Fibroblast of pulmonary artery (primary cell): ENCODE results near the gene FLACC1.
"Not testable (repeated sequence)": the region's sequence is repeated elsewhere in the genome, so short reads cannot be mapped to it uniquely, and the experiment has no call there.

Experiments
- DNase-seq: peaks from one replicate; pipeline ENCODE4 v3.0.0-alpha.2; 2010; ENCODE audit warnings: low read depth
- H3K4me3 ChIP-seq: replicated peaks from 2 replicates; pipeline ENCODE4 v1.5.1; 2011; ENCODE audit warnings: low read depth, mild to moderate bottlenecking, control low read depth, low read length, moderate library complexity
- CTCF ChIP-seq: IDR thresholded peaks from 2 replicates; pipeline ENCODE4 v1.5.1; 2011; ENCODE audit warnings: mild to moderate bottlenecking, control low read depth, low read length, inconsistent platforms; ENCODE audit errors: missing control alignments

Gene FLACC1

GRCh38 chr2:201396595-201396994 is 39.5 kb upstream of the FLACC1 start:
- no peak for DNase-seq
- H3K4me3 ChIP-seq = no peak overlapping the region
- no peak for TF ChIP-seq CTCF

DNA sequence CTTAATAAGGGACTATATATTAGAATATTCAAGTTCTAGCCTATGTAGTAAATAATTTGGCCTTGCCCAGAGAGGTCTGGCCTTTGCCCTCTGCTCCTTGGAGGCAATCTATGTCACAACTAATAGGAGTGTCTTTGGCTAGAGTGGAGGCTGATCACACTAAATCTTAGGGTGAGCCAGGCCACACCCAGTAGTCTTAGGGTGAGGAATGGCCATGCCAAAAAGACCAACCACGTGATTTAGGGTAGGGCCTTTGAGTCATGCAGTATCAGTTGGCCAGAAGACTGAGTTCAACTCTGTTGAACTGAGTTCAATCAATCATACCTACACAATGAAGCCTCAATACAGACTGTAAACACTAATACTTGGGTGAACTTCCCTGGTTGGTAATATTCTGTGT is 26.0 kb upstream of the FLACC1 start:
- no peak overlapping the region for H3K4me3 ChIP-seq
- DNase-seq = no peak
- TF ChIP-seq CTCF = no peak

DNA sequence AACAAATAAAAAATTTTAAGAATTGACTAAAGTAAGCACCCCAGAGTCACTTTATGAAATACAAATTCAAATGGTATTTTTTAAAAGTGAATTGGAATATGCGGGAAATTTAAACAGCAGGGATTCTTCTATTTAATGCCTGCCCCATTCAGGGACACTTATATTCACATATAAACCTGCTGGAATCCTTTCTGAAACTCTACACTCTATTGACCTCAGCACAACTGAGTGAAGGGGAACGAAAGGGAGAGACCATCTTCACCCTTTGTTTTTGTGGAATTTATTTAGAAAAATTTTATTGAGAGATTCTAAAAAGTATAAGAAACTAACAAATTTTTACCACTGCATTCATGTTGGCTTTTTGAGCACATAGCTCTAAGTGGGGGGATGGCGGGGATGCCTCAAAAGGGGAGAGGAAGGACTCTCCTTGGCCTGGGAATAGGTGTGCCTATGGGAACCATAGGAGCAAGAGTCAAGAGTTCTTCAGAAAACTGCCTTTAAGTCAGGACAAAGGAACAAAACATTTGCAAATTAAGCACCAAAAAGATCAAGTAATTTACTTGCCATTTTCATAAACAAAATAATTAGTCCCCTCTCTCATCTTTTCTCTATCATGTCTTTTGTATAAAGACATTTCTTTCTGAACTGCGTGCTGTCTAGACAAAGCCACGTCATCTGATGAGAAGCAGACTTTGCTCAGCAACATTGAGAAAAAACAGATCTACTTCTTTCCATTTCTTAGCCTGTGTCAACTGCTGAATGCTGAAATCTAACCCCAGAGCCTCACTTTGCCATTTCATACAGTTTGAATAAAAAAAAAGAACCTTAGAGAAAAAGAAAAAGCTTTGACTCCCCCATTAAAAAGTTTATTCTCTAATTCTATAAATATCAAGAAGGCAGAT is 21.6 kb upstream of the FLACC1 start:
- H3K4me3 ChIP-seq = no peak overlapping the region
- no peak for TF ChIP-seq CTCF
- DNase-seq = peak; percentile 53

DNA sequence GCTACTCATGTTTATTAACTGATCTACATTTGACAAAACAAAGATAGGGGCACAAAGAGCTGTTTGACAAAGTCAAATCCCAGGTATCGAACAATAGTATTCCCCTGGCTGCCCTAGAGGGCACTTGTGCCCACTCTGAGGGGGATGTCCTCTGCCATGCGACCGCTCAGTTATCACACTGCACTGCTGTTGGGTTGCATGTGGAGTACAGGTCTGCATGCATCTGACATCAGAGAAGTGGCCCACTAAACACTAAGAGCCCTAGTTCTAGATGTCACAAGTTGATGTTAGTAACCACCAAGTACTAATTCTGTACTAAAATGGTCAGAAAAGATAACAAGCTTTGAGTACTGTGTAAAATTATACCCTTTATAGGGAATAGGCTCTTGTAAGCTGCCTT is 20.1 kb upstream of the FLACC1 start:
- no peak overlapping the region for H3K4me3 ChIP-seq
- TF ChIP-seq CTCF = no peak
- DNase-seq = no peak

- H3K4me3 ChIP-seq = no peak overlapping the region
- no peak for TF ChIP-seq CTCF
- no peak for DNase-seq
Observed at GRCh38 chr2:201369775-201370174, 12.6 kb upstream of the FLACC1 start.

DNA sequence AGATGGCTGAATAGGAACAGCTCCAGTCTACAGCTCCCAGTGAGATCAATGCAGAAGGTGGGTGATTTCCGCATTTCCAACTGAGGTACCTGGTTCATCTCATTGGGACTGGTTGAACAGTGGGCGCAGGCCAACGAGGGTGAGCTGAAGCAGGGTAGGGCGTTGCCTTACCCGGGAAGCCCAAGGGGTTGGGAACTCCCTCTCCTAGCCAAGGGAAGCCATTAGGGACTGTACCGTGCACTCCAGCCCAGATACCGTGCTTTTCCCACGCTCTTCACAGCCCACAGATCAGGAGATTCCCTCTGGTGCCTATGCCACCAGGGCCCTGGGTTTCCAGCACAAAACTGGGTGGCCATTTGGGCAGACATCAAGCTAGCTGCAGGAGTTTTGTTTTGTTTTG is 12.2 kb upstream of the FLACC1 start:
- not testable (repeated sequence) for DNase-seq, H3K4me3 ChIP-seq

DNA sequence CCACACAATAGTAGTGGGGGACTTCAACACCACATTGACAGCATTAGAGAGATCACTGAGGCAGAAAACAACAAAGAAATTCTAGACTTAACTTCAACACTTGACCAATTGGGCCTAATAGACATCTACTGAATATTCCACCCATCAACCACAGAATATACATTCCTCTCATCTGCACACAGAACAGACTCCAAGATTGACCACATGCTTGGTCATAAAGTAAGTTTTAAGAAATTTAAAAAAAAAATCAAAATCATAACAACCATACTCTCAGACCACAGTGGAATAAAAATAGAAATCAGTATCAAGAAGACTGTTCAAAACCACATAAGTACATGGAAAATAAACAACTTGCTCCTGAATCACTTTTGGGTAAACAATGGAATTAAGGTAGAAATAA is 9.0 kb upstream of the FLACC1 start:
- no peak overlapping the region for H3K4me3 ChIP-seq
- no peak for TF ChIP-seq CTCF
- DNase-seq = no peak
